GM12878 (cell line): ENCODE data around the gene ADCY9. TPM values are rescaled to one million over a fixed set of nuclear protein-coding genes. Genes with fewer than 3 reads are reported as not detected.

Experiments used
- ATAC-seq: fragments of 200-7000 bp; cut with Tn5 transposase; 3 replicates; pipeline ENCODE4 v1.9.1; 2020; ENCODE audit warnings: mild to moderate bottlenecking, moderate library complexity
- BruUV-seq: library from RNA; stranded (reverse); fragments of 400-500 nt; replicated peaks from 2 replicates; lab custom pipeline; 2021; lab: Mats Ljungman, UMichigan
- CTCF ChIA-PET: fragments of 300-600 bp; sonication (Branson Sonifier 250); formaldehyde crosslinking; extraction: SDS; loops from one replicate; lab custom pipeline; 2021; ENCODE audit warnings: inconsistent platforms; lab: Yijun Ruan, JAX
- POLR2A ChIA-PET: fragments of 350-600 bp; formaldehyde crosslinking; extraction: SDS; loops from one replicate; lab custom pipeline; 2021; ENCODE audit warnings: inconsistent platforms; lab: Charles Lee
- RAD21 ChIA-PET: fragments of 300-600 bp; sonication (Branson Sonifier 250); formaldehyde crosslinking; loops from one replicate; lab custom pipeline; 2023; ENCODE audit warnings: antibody characterized with exemption; ENCODE audit not compliant: unreplicated experiment; lab: Charles Lee
- SMC1A ChIA-PET: fragments of 300-600 bp; sonication (Branson Sonifier 250); formaldehyde crosslinking; loops from one replicate; lab custom pipeline; 2023; ENCODE audit not compliant: unreplicated experiment, uncharacterized antibody; lab: Charles Lee
- DNase-seq: peaks from one replicate; pipeline ENCODE4 v3.0.0-alpha.2; 2011; ENCODE audit warnings: low read depth, low spot score
- FAIRE-seq: peaks from 3 replicates; lab custom pipeline; 2011; peaks lifted over from hg19 to GRCh38; lab: Jason Lieb, UNC
- H2AFZ ChIP-seq: 2 replicates; pipeline ENCODE4 v1.6.0; 2011; ENCODE audit warnings: low read depth, low read length, control low read depth; ENCODE audit not compliant: control insufficient read depth
- H3K27ac ChIP-seq: 2 replicates; pipeline ENCODE4 v1.5.1; 2011; ENCODE audit warnings: control low read depth; ENCODE audit not compliant: control insufficient read depth, insufficient read depth
- H3K27me3 ChIP-seq, 2 experiments: replicated peaks in 1 of 2; 2 replicates each; pipeline versions ENCODE4 v1.6.0 to v1.6.1; 2011; ENCODE audit warnings: low read length in 1 of 2; ENCODE audit not compliant: control insufficient read depth in 2 of 2, insufficient read depth in 2 of 2
- H3K36me3 ChIP-seq, 2 experiments: 2 replicates each; pipeline ENCODE4 v1.5.1; 2011; ENCODE audit warnings: low read length in 1 of 2; ENCODE audit not compliant: control insufficient read depth in 2 of 2, insufficient read depth in 2 of 2
- H3K4me1 ChIP-seq: 2 replicates; pipeline ENCODE4 v1.6.1; 2011; ENCODE audit warnings: mild to moderate bottlenecking, low read length, moderate library complexity, mixed read lengths; ENCODE audit not compliant: control insufficient read depth, insufficient read depth
- H3K4me2 ChIP-seq: 2 replicates; pipeline ENCODE4 v1.6.0; 2011; ENCODE audit warnings: control low read depth; ENCODE audit not compliant: control insufficient read depth, insufficient read depth
- H3K4me3 ChIP-seq: fragments of 200-600 bp; sonication (generic); 2 replicates; pipeline ENCODE4 v1.5.1; 2016
- H3K79me2 ChIP-seq: 2 replicates; pipeline ENCODE4 v1.6.0; 2011; ENCODE audit warnings: low read length; ENCODE audit not compliant: control insufficient read depth, insufficient read depth
- H3K9ac ChIP-seq: 2 replicates; pipeline ENCODE4 v1.8.0; 2011; ENCODE audit warnings: low read length, control low read depth, mixed read lengths; ENCODE audit not compliant: control insufficient read depth, insufficient read depth
- H3K9me3 ChIP-seq: replicated peaks from 3 replicates; pipeline ENCODE4 v1.5.1; 2011; ENCODE audit warnings: mild to moderate bottlenecking, low read length; ENCODE audit not compliant: control insufficient read depth, insufficient read depth
- H4K20me1 ChIP-seq: 2 replicates; pipeline ENCODE4 v1.6.0; 2011; ENCODE audit not compliant: control insufficient read depth, insufficient read depth
- BRCA1 ChIP-seq: IDR thresholded peaks from 2 replicates; pipeline ENCODE4 v1.6.1; 2011; ENCODE audit warnings: low read depth, low read length, improper control_type of control experiment
- CBX3 ChIP-seq: fragments of 200-600 bp; sonication (generic); IDR thresholded peaks from 2 replicates; pipeline ENCODE4 v1.6.1; 2016; ENCODE audit warnings: low read depth, borderline replicate concordance
- DPF2 ChIP-seq: fragments of 450-650 bp; IDR thresholded peaks from 2 replicates; pipeline ENCODE4 v1.6.1; 2017; ENCODE audit warnings: mild to moderate bottlenecking
- EZH2 ChIP-seq: IDR thresholded peaks from 2 replicates; pipeline ENCODE4 v1.6.1; 2012; ENCODE audit warnings: low read depth, mild to moderate bottlenecking, control low read depth, inconsistent platforms, low read length, borderline replicate concordance; ENCODE audit not compliant: control insufficient read depth
- FOXK2 ChIP-seq: fragments of 450-650 bp; IDR thresholded peaks from 2 replicates; pipeline ENCODE4 v1.6.1; 2017; ENCODE audit warnings: mild to moderate bottlenecking, moderate library complexity
- GABPA ChIP-seq: IDR thresholded peaks from 2 replicates; pipeline ENCODE4 v1.6.1; 2014; ENCODE audit warnings: antibody characterized with exemption, low read depth, mild to moderate bottlenecking, inconsistent platforms
- HDAC2 ChIP-seq: fragments of 200-600 bp; sonication (generic); IDR thresholded peaks from 2 replicates; pipeline ENCODE4 v1.6.1; 2017
- MTA3 ChIP-seq: IDR thresholded peaks from 2 replicates; pipeline ENCODE4 v1.6.1; 2012; ENCODE audit warnings: low read length, inconsistent platforms, borderline replicate concordance
- MYC ChIP-seq: IDR thresholded peaks from 2 replicates; pipeline ENCODE4 v1.6.1; 2011; ENCODE audit warnings: mild to moderate bottlenecking, low read length, moderate library complexity, inconsistent platforms; ENCODE audit not compliant: insufficient read depth, insufficient replicate concordance, insufficient read length, severe bottlenecking
- NFYB ChIP-seq: IDR thresholded peaks from 2 replicates; pipeline ENCODE4 v1.6.1; 2011; ENCODE audit warnings: low read depth, mild to moderate bottlenecking, low read length, improper control_type of control experiment, moderate library complexity; ENCODE audit not compliant: insufficient read depth
- RELB ChIP-seq: fragments of 450-650 bp; IDR thresholded peaks from 2 replicates; pipeline ENCODE4 v1.6.1; 2017; ENCODE audit warnings: low read depth, mild to moderate bottlenecking, moderate library complexity
- RUNX3 ChIP-seq: IDR thresholded peaks from 2 replicates; pipeline ENCODE4 v1.6.1; 2012; ENCODE audit warnings: low read length, inconsistent platforms
- SMAD5 ChIP-seq: IDR thresholded peaks from 2 replicates; pipeline ENCODE4 v1.6.1; 2016; ENCODE audit warnings: antibody characterized with exemption, low read depth
- SP1 ChIP-seq: IDR thresholded peaks from one replicate; pipeline ENCODE4 v1.6.1; 2011; ENCODE audit warnings: low read depth, low read length
- SRF ChIP-seq, 2 experiments: IDR thresholded peaks; 2 replicates each; pipeline ENCODE4 v1.6.1; 2011; ENCODE audit warnings: low read depth in 2 of 2, low read length in 2 of 2, mild to moderate bottlenecking in 1 of 2, moderate library complexity in 1 of 2
- USF1 ChIP-seq: IDR thresholded peaks from 2 replicates; pipeline ENCODE4 v1.6.1; 2011; ENCODE audit warnings: borderline replicate concordance, low read depth, mild to moderate bottlenecking, moderate library complexity, mixed read lengths, low read length; ENCODE audit not compliant: insufficient read depth; ENCODE audit errors: extremely low read length
- YBX1 ChIP-seq: fragments of 450-650 bp; IDR thresholded peaks from 2 replicates; pipeline ENCODE4 v1.6.1; 2016; ENCODE audit warnings: antibody characterized with exemption
- ZZZ3 ChIP-seq: IDR thresholded peaks from 2 replicates; pipeline ENCODE4 v1.6.1; 2011; ENCODE audit warnings: low read depth; ENCODE audit not compliant: control insufficient read depth, insufficient read length
- WGBS: methylation state at CpG from one replicate; pipeline ENCODE4 v1.1.6; 2016; ENCODE audit warnings: low lambda C conversion rate; ENCODE audit not compliant: insufficient replicate concordance, insufficient coverage; ENCODE audit errors: missing lambda C conversion rate; 5-methylcytosine and 5-hydroxymethylcytosine counted together
- in situ Hi-C: fragments of 300-500 bp; cut with MboI; formaldehyde crosslinking; loops from 9 replicates; pipeline ENCODE4 v1.14.3; 2018; ENCODE audit warnings: mixed read lengths
- intact Hi-C: fragments of 100-400 bp; cut with micrococcal nuclease; formaldehyde crosslinking; loops from one replicate; pipeline ENCODE4 v1.14.2; 2022; ENCODE audit not compliant: unreplicated experiment
- polyA plus RNA-seq, 11 experiments: library from polyadenylated mRNA; depleted of rRNA in 4 of 11; unstranded in 6 of 11; stranded (reverse) in 5 of 11; fragments of >200 nt; fragmentation: Nextera tagmentation in 4 of 11; fragmentation: Illumina TruSeq in 1 of 11; extraction: Ambion mirVana in 4 of 11; extraction: Trizol in 1 of 11; gene quantifications; 1 replicate in 1 of 11; 2 replicates in 10 of 11; pipeline versions ENCODE4 v1.2.1 to v1.2.3, GENCODE V29; 2011 to 2016; ENCODE audit warnings: inconsistent platforms in 2 of 11, missing spikeins in 2 of 11, low read depth in 1 of 11
- total RNA-seq, 4 experiments: library from RNA; depleted of rRNA in 3 of 4; stranded (reverse); fragments of >200 nt in 3 of 4; fragmentation: Illumina TruSeq in 1 of 4; extraction: Trizol in 1 of 4; gene quantifications; 2 replicates each; pipeline versions ENCODE4 v1.2.1 to v1.2.3, GENCODE V29; 2013 to 2021

ADCY9 gene
- total and polyA plus RNA-seq, 10 of the 15 experiments (the other 5 are each of a cell fraction or from before 2014, with no cell fraction given) = 0.09 to 0.41 (median 0.15) TPM; not detected in 3

- POLR2A ChIA-PET = no interaction called here
- no peak for FAIRE-seq
- BruUV-seq = no TSS peak
- SMC1A ChIA-PET = interaction anchor here (0.5 kb wide), 1 partner anchor 796 kb away, joined by 3 read pairs; no protein-coding TSS in a partner anchor
- no peaks in the 10 kb centered on the region for H3K36me3 ChIP-seq
- TF ChIP-seq SRF (IDR thresholded peaks at IDR 0.05; ENCODE audit: low read depth in 2 of 2, low read length in 2 of 2) (no peak), DPF2 (no peak), SMAD5 (no peak), YBX1 (no peak), EZH2 (no peak), SP1 (no peak), RELB (no peak), RUNX3 (no peak), CBX3 (no peak), GABPA (no peak), ZZZ3 (no peak), HDAC2 (no peak), NFYB (no peak), FOXK2 (no peak), MYC (no peak), USF1 (no peak), MTA3 (no peak), BRCA1 (no peak)
- TF ChIP-seq, all 136 proteins: peak for 0
- intact Hi-C loops = no loop called here
- ChIA-PET RAD21 (no interaction called here), CTCF (no interaction called here)
- DNase-seq (no peak), ATAC-seq (no peak)
- H3K4me1 ChIP-seq = no peaks in the 10 kb centered on the region
- no peak overlapping the region for H3K4me3 ChIP-seq
- no peaks in the 10 kb centered on the region for H3K27me3 ChIP-seq
- in situ Hi-C loops = no loop called here
- H3K27ac ChIP-seq = no peak overlapping the region
- no peak overlapping the region for H3K9ac ChIP-seq
- H4K20me1 ChIP-seq = no peaks in the 10 kb centered on the region
- WGBS = 61% methylated on average over 9 of the region's 10 CpGs
- no peak overlapping the region for H3K4me2 ChIP-seq
- no peak overlapping the region for H2AFZ ChIP-seq
- H3K79me2 ChIP-seq = no peaks in the 10 kb centered on the region
- H3K9me3 ChIP-seq = no peaks in the 10 kb centered on the region
These were observed 45.3 kb downstream of the ADCY9 start for GRCh38 chr16:4070936-4071335.
